Vagina (tissue), 2 donors: ENCODE data around the gene RNF144A. TPM values are rescaled to one million over a fixed set of nuclear protein-coding genes. Genes with fewer than 3 reads are reported as not detected.

Source experiments
- DNase-seq, 2 donors: peaks; one replicate each; pipeline ENCODE4 v3.0.0-alpha.2; 2017; ENCODE audit errors: extremely low spot score in 2 of 2
- H3K27ac ChIP-seq: fragments of 200-600 bp; sonication (generic); one replicate; pipeline ENCODE4 v1.5.1; 2019
- H3K27me3 ChIP-seq: fragments of 200-600 bp; sonication (generic); one replicate; pipeline ENCODE4 v1.5.1; 2019
- H3K36me3 ChIP-seq, 2 donors: fragments of 200-600 bp; sonication (generic); one replicate each; pipeline ENCODE4 v1.5.1; 2017 to 2019
- H3K4me1 ChIP-seq: fragments of 200-600 bp; sonication (generic); one replicate; pipeline ENCODE4 v1.5.1; 2019
- H3K4me3 ChIP-seq, 2 donors: fragments of 200-600 bp; sonication (generic); 1 replicate in 1 of 2; 2 replicates in 1 of 2; pipeline ENCODE4 v1.5.1; 2016 to 2019
- H3K9me3 ChIP-seq: fragments of 200-600 bp; sonication (generic); one replicate; pipeline ENCODE4 v1.5.1; 2019
- POLR2A ChIP-seq, 2 donors: fragments of 450-650 bp; IDR thresholded peaks; one replicate each; pipeline ENCODE4 v1.6.1; 2017; ENCODE audit warnings: antibody characterized with exemption in 2 of 2, mild to moderate bottlenecking in 2 of 2, moderate library complexity in 2 of 2
- POLR2AphosphoS5 ChIP-seq, 2 donors: sonication (generic); formaldehyde crosslinking; IDR thresholded peaks; one replicate each; pipeline ENCODE4 v1.9.0; 2017; ENCODE audit warnings: antibody characterized with exemption in 2 of 2, mild to moderate bottlenecking in 2 of 2, low read depth in 1 of 2; ENCODE audit not compliant: insufficient read depth in 1 of 2
- intact Hi-C: fragments of 100-400 bp; cut with DNase I; formaldehyde crosslinking; loops from one replicate; pipeline ENCODE4 v1.15.1; 2023
- total RNA-seq: library from RNA; depleted of rRNA; stranded (reverse); fragments of >200 nt; gene quantifications from one replicate; pipeline ENCODE4 v1.2.3, GENCODE V29; 2016
- TF ChIP-seq, protein P1 (sequence below), 3 experiments: fragments of 450-650 bp in 2 of 3; fragments of 200-600 bp in 1 of 3; sonication (generic) in 1 of 3; IDR thresholded peaks; one replicate each; pipeline ENCODE4 v1.5.1; 2017 to 2019; ENCODE audit warnings: antibody characterized with exemption in 3 of 3, mild to moderate bottlenecking in 2 of 3, moderate library complexity in 2 of 3

The RNF144A gene, protein sequence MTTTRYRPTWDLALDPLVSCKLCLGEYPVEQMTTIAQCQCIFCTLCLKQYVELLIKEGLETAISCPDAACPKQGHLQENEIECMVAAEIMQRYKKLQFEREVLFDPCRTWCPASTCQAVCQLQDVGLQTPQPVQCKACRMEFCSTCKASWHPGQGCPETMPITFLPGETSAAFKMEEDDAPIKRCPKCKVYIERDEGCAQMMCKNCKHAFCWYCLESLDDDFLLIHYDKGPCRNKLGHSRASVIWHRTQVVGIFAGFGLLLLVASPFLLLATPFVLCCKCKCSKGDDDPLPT
- total RNA-seq, result 17.2 TPM

DNA sequence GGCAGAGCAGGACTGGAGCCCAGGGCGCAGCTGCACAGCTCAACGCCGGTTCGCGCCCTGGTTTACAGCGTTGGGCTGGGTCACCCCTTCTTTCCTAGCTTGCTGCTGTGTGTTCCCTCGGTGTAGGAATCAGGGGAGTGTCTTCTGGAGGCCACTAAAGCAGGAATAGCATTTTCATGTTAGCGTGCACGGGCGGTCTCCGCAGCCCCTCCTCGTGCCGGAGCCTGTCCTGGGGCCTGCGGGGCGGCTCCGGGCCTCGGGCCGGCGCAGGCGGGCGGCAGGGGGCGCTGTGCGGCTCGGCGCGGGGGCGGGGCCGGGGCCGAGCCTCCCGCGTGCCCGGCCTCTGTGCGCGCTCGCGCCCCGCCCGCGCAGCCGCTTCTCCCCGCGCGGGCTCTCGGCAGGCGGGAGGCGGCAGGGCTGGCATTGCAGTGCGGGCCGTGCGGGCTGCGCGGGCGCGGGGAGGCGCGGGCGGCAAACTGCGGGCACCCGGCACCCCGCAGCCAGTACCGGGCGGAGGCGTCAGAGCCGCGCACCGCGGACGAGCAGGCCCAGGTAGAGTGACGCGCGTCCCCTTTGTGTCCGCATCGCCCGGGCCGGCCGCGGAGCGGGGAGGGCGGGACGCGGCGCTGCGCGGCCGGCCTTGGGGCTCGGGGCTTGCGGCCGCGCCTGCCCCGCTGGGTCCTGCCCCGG lies at the start of gene RNF144A:
Gene RNF144A, plus strand, starts transcription at position 342 of the 690 bp plus-strand sequence. CDS start 79,515 bp downstream, outside the sequence.
- TF ChIP-seq POLR2A (IDR thresholded peaks at IDR 0.05) (peak in 1 of 2 donors; percentile 23), POLR2AphosphoS5 (IDR thresholded peaks at IDR 0.05; ENCODE audit: insufficient read depth in 1 of 2, low read depth in 1 of 2) (peak in 1 of 2 donors; percentile 14)
- TF ChIP-seq, protein P1, sequence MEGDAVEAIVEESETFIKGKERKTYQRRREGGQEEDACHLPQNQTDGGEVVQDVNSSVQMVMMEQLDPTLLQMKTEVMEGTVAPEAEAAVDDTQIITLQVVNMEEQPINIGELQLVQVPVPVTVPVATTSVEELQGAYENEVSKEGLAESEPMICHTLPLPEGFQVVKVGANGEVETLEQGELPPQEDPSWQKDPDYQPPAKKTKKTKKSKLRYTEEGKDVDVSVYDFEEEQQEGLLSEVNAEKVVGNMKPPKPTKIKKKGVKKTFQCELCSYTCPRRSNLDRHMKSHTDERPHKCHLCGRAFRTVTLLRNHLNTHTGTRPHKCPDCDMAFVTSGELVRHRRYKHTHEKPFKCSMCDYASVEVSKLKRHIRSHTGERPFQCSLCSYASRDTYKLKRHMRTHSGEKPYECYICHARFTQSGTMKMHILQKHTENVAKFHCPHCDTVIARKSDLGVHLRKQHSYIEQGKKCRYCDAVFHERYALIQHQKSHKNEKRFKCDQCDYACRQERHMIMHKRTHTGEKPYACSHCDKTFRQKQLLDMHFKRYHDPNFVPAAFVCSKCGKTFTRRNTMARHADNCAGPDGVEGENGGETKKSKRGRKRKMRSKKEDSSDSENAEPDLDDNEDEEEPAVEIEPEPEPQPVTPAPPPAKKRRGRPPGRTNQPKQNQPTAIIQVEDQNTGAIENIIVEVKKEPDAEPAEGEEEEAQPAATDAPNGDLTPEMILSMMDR (IDR thresholded peaks at IDR 0.05), result peak in 2 of 3 experiments; percentile 30 to 61
- peak within 1 kb of the TSS; percentile 78 to 90 for H3K4me3 ChIP-seq
- H3K4me1 ChIP-seq, result peaks cover 38% of the 10 kb centered on the region
- peak within 1 kb of the TSS; percentile 87 for H3K27ac ChIP-seq
- H3K9me3 ChIP-seq, result no peaks in the 10 kb centered on the region
- H3K36me3 ChIP-seq, result no peaks in the 10 kb centered on the region
- intact Hi-C loops, result loop anchor here (10.0 kb wide), 1 partner anchor 128 kb away; no protein-coding TSS in a partner anchor
- no peaks in the 10 kb centered on the region for H3K27me3 ChIP-seq
- DNase-seq, result no peak

DNA sequence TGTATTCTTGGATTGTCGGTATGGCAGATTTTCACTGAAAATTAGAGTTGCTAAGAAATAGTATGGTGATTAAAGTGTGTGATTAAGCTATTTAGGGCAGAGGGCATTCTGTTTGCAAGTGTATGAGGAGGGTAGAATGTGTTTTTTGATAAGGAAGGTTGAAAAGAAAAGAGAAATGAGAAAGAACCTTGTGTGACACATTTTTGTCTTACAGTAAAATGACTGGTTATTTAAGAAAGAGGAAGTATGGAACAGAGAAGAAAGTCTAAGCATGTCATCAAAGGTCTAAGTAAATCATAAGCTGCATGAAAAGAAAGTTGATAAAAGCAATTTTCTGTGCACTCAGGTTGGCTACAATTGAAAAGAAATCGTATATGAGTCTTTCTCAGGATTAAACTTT lies 44.8 kb upstream of the RNF144A start:
- Histone ChIP-seq H3K27me3 (no peaks in the 10 kb centered on the region), H3K9me3 (no peaks in the 10 kb centered on the region), H3K36me3 (no peaks in the 10 kb centered on the region), H3K27ac (no peak overlapping the region), H3K4me1 (no peaks in the 10 kb centered on the region), H3K4me3 (no peak overlapping the region)
- DNase-seq, result no peak
- TF ChIP-seq POLR2A (IDR thresholded peaks at IDR 0.05) (no peak), POLR2AphosphoS5 (IDR thresholded peaks at IDR 0.05; ENCODE audit: insufficient read depth in 1 of 2, low read depth in 1 of 2) (no peak)
- TF ChIP-seq, protein P1 (IDR thresholded peaks at IDR 0.05), result no peak
- intact Hi-C loops, result no loop called here

DNA sequence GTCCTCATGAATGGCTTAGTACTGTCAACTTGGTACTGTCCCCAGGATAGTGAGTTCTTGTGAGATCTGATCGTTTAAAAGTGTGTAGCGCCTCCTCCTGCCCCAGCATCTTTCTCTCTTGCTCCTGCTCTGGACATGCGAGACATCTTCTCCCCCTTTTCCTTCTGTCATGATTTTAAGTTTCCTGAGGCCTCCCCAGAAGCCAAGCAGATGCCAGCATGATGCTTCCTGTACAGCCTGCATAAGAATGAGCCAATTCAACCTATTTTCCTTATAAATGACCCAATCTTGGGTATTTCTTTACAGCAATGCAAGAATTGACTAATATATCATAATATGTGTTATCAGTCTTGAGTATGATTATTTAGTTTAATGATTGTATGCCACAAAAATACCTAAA lies 43.2 kb upstream of the RNF144A start:
- intact Hi-C loops, result no loop called here
- Histone ChIP-seq H3K27ac (no peak overlapping the region), H3K36me3 (no peaks in the 10 kb centered on the region), H3K4me1 (peaks cover 8% of the 10 kb centered on the region), H3K9me3 (no peaks in the 10 kb centered on the region), H3K4me3 (no peak overlapping the region), H3K27me3 (no peaks in the 10 kb centered on the region)
- DNase-seq, result no peak
- TF ChIP-seq POLR2A (IDR thresholded peaks at IDR 0.05) (no peak), POLR2AphosphoS5 (IDR thresholded peaks at IDR 0.05; ENCODE audit: insufficient read depth in 1 of 2, low read depth in 1 of 2) (no peak)
- TF ChIP-seq, protein P1 (IDR thresholded peaks at IDR 0.05), result no peak

DNA sequence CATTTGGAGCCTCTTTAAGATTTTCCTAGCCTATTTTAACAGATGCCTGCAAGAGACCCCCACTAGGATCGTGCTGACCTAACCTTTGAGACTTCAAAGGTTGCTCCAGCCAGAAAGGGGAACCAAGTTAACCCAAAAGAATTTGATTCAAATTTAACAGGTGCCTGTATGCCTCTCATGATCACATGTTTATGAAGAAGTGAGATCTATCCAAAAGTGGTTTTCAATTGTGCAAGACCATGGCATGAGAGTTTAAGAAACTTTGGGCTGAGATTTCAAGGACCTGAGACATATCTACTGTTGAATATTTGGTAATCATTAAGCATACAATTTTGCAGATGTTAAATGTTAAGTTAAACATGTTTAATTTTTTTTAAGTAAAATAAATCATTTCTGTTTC lies 40.9 kb upstream of the RNF144A start:
- intact Hi-C loops, result no loop called here
- Histone ChIP-seq H3K9me3 (no peaks in the 10 kb centered on the region), H3K4me1 (peaks cover 8% of the 10 kb centered on the region), H3K27me3 (no peaks in the 10 kb centered on the region), H3K36me3 (no peaks in the 10 kb centered on the region), H3K4me3 (no peak overlapping the region), H3K27ac (no peak overlapping the region)
- TF ChIP-seq POLR2A (IDR thresholded peaks at IDR 0.05), result no peak
- TF ChIP-seq, protein P1 (IDR thresholded peaks at IDR 0.05), result no peak
- TF ChIP-seq POLR2AphosphoS5 (IDR thresholded peaks at IDR 0.05; ENCODE audit: insufficient read depth in 1 of 2, low read depth in 1 of 2), result no peak
- DNase-seq, result no peak
